ENCODE results near the gene ANKRD12.
A peak's percentile ranks its signal among the peaks of the same experiment; 100 is the strongest.

Gene ANKRD12

GRCh38 chr18:9147440-9148202 lies 11.0 kb downstream of the ANKRD12 start:
- TF ChIP-seq, protein P1, sequence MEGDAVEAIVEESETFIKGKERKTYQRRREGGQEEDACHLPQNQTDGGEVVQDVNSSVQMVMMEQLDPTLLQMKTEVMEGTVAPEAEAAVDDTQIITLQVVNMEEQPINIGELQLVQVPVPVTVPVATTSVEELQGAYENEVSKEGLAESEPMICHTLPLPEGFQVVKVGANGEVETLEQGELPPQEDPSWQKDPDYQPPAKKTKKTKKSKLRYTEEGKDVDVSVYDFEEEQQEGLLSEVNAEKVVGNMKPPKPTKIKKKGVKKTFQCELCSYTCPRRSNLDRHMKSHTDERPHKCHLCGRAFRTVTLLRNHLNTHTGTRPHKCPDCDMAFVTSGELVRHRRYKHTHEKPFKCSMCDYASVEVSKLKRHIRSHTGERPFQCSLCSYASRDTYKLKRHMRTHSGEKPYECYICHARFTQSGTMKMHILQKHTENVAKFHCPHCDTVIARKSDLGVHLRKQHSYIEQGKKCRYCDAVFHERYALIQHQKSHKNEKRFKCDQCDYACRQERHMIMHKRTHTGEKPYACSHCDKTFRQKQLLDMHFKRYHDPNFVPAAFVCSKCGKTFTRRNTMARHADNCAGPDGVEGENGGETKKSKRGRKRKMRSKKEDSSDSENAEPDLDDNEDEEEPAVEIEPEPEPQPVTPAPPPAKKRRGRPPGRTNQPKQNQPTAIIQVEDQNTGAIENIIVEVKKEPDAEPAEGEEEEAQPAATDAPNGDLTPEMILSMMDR (conservative IDR thresholded peaks at IDR 0.05; ENCODE audit: low read depth, low read length) = peak; percentile 65
- Histone ChIP-seq H3K4me3 (IDR thresholded peaks at IDR 0.05; ENCODE audit: insufficient read depth, low read depth, low read length) (no peak overlapping the region), H3K4me1 (ENCODE audit: low read depth, poor library complexity, severe bottlenecking) (peaks cover 98% of the 10 kb centered on the region), H3K9ac (0 out of 2 replicates have a peak overlapping the region, but pooled peaks have one; percentile 4), H3K4me2 (peak overlapping the region; percentile 46), H3K27me3 (ENCODE audit: insufficient read depth, low read depth) (no peaks in the 10 kb centered on the region), H3K27ac (peak overlapping the region; percentile 42; the same call in 1 of the 2 replicates), H3K79me2 (ENCODE audit: insufficient read depth, low read depth) (peaks cover 100% of the 10 kb centered on the region), H4K20me1 (ENCODE audit: insufficient read depth) (peaks cover 53% of the 10 kb centered on the region), H3K36me3 (ENCODE audit: insufficient read depth) (0 out of 2 replicates have a peak, but pooled peaks cover 4% of the 10 kb centered on the region), H2AFZ (ENCODE audit: low read depth) (no peak overlapping the region)

GRCh38 chr18:9148203-9148552 lies 11.6 kb downstream of the ANKRD12 start:
- Histone ChIP-seq H3K9ac (no peak overlapping the region), H3K36me3 (ENCODE audit: insufficient read depth) (0 out of 2 replicates have a peak, but pooled peaks cover 4% of the 10 kb centered on the region), H2AFZ (ENCODE audit: low read depth) (no peak overlapping the region), H3K4me2 (peak overlapping the region; percentile 46; the same call in 1 of the 2 replicates), H4K20me1 (ENCODE audit: insufficient read depth) (peaks cover 58% of the 10 kb centered on the region), H3K4me1 (ENCODE audit: low read depth, poor library complexity, severe bottlenecking) (peaks cover 97% of the 10 kb centered on the region), H3K27me3 (ENCODE audit: insufficient read depth, low read depth) (no peaks in the 10 kb centered on the region), H3K4me3 (IDR thresholded peaks at IDR 0.05; ENCODE audit: insufficient read depth, low read depth, low read length) (no peak overlapping the region), H3K27ac (peak overlapping the region; percentile 42; the same call in 1 of the 2 replicates), H3K79me2 (ENCODE audit: insufficient read depth, low read depth) (peaks cover 100% of the 10 kb centered on the region)
- TF ChIP-seq, protein P1 (conservative IDR thresholded peaks at IDR 0.05; ENCODE audit: low read depth, low read length) = no peak; the same call in 1 of the 2 replicates

DNA sequence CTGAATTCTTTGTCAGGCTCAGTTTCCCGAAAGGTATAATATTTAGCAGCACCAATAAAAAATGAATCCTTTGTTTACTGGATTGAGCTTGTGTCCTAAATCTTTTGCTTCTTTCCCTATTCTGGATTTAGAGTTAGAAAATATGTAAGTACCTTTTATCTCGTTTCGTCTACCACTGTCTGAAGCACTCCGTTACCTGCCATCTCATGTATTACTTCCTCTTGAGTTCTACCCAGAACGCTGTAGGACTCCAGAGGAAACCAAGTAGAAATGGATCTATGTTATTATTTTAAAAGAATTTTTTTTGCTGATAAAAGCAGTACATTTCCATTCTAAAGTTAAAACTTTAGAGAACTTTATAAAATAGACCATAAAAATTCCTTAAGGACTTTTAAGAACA lies 13.5 kb downstream of the ANKRD12 start:
- H3K9ac ChIP-seq = no peak overlapping the region
- no peak overlapping the region for H3K4me3 ChIP-seq (IDR thresholded peaks at IDR 0.05; ENCODE audit: insufficient read depth, low read depth, low read length)
- H2AFZ ChIP-seq (ENCODE audit: low read depth) = no peak overlapping the region
- H3K27ac ChIP-seq = no peak overlapping the region
- H3K4me2 ChIP-seq = no peak overlapping the region
- H3K4me1 ChIP-seq (ENCODE audit: low read depth, poor library complexity, severe bottlenecking) = peaks cover 96% of the 10 kb centered on the region
- peaks cover 55% of the 10 kb centered on the region for H4K20me1 ChIP-seq (ENCODE audit: insufficient read depth)
- no peaks in the 10 kb centered on the region for H3K27me3 ChIP-seq (ENCODE audit: insufficient read depth, low read depth)
- peaks cover 100% of the 10 kb centered on the region for H3K79me2 ChIP-seq (ENCODE audit: insufficient read depth, low read depth)
- TF ChIP-seq, protein P1 (conservative IDR thresholded peaks at IDR 0.05; ENCODE audit: low read depth, low read length) = no peak
- 0 out of 2 replicates have a peak, but pooled peaks cover 4% of the 10 kb centered on the region for H3K36me3 ChIP-seq (ENCODE audit: insufficient read depth)

DNA sequence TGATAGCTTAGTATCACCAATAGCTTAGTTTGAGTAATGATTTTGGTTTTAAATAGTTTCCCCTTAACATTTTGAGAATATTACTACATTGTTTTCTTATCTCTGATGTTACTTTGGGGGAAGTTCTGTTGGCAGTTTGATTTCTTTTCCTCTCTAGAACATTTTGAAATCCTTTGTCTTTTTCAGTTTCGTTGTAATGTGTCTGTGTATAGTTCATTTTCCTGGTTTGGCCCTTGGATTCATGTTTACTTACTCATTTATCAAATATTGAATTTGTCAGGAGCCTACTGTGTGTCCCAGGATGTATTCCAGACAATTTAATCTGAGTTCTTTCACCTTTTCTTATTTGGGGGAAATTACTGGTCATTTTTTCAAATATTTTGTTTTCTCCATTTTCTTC lies 16.7 kb downstream of the ANKRD12 start:
- H3K9ac ChIP-seq = no peak overlapping the region
- H2AFZ ChIP-seq (ENCODE audit: low read depth) = no peak overlapping the region
- peaks cover 56% of the 10 kb centered on the region for H4K20me1 ChIP-seq (ENCODE audit: insufficient read depth)
- no peaks in the 10 kb centered on the region for H3K27me3 ChIP-seq (ENCODE audit: insufficient read depth, low read depth)
- H3K79me2 ChIP-seq (ENCODE audit: insufficient read depth, low read depth) = peaks cover 99% of the 10 kb centered on the region
- H3K4me1 ChIP-seq (ENCODE audit: low read depth, poor library complexity, severe bottlenecking) = peaks cover 94% of the 10 kb centered on the region
- TF ChIP-seq, protein P1 (conservative IDR thresholded peaks at IDR 0.05; ENCODE audit: low read depth, low read length) = no peak
- no peak overlapping the region for H3K4me2 ChIP-seq
- no peak overlapping the region for H3K4me3 ChIP-seq (IDR thresholded peaks at IDR 0.05; ENCODE audit: insufficient read depth, low read depth, low read length)
- 0 out of 2 replicates have a peak, but pooled peaks cover 4% of the 10 kb centered on the region for H3K36me3 ChIP-seq (ENCODE audit: insufficient read depth)
- H3K27ac ChIP-seq = no peak overlapping the region
